ENCODE measurements around the gene KLHDC8A. TPM values are rescaled to one million over a fixed set of nuclear protein-coding genes. Genes with fewer than 3 reads are reported as not detected.

The KLHDC8A gene
- total and polyA plus RNA-seq, 2 of the 13 experiments (the other 11 are each of a cell fraction or from before 2014, with no cell fraction given), result not detected

- TF ChIP-seq ZBTB2 (CRISPR knock-in tag; IDR thresholded peaks at IDR 0.05; ENCODE audit: low read depth) (no peak), ZNF512B (CRISPR knock-in tag; IDR thresholded peaks at IDR 0.05; ENCODE audit: borderline replicate concordance) (no peak), ZFP62 (CRISPR knock-in tag; IDR thresholded peaks at IDR 0.05) (no peak), ZSCAN9 (CRISPR knock-in tag; IDR thresholded peaks at IDR 0.05; ENCODE audit: borderline replicate concordance) (peak; percentile 24; the same call in 1 of the 2 replicates), GTF2F1 (IDR thresholded peaks at IDR 0.05; ENCODE audit: low read length) (no peak), ZBTB40 (IDR thresholded peaks at IDR 0.05) (no peak), ZBTB40 (CRISPR knock-in tag; IDR thresholded peaks at IDR 0.05) (0 out of 2 replicates have a peak, but pooled peaks have one; percentile 37), ZGPAT (CRISPR knock-in tag; IDR thresholded peaks at IDR 0.05) (peak; percentile 89), THAP8 (CRISPR knock-in tag; IDR thresholded peaks at IDR 0.05; ENCODE audit: borderline replicate concordance) (peak; percentile 53; the same call in 1 of the 2 replicates), ZFP90 (CRISPR knock-in tag; IDR thresholded peaks at IDR 0.05; ENCODE audit: borderline replicate concordance) (peak; percentile 62; the same call in 1 of the 2 replicates), AGO2 (optimal IDR thresholded peaks at IDR 0.05; ENCODE audit: low read depth, low read length) (peak; percentile 42), HNRNPUL1 (IDR thresholded peaks at IDR 0.05; ENCODE audit: low read depth, low read length) (no peak)
These were observed 35.4 kb downstream of the KLHDC8A start, which contains the start of gene NUAK2 (continued) for GRCh38 chr1:205321162-205321958.

Measured in HepG2 (cell line).